HL-60/S4 (cell line): ENCODE results near the gene INPP4B.
"Not testable (repeated sequence)": the region's sequence is repeated elsewhere in the genome, so short reads cannot be mapped to it uniquely, and the experiment has no call there.

Experiments used
- in situ Hi-C: fragments of 300-500 bp; cut with MboI; formaldehyde crosslinking; loops from 2 replicates; pipeline ENCODE4 v1.14.3; 2022; ENCODE audit warnings: low sequenced_read_pairs

INPP4B gene

DNA sequence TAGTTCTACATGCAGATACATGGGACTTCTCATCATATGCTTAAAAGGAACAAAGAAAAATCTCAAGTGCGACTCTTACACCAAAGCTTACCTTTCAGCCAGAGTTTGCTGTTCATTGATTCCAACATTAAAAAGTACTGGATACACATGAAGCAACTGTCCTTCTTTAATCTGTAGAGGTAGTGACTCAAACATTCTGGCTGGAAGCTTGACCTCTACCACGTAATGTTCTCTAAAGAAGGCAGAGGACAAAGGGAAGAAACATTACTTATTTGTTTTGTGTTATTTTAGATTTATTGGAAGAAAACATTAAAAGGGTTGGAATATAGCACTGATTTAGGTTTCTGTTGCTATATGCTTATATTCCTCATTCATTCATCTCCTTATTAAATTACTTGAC, 733.6 kb downstream of the INPP4B start:
- in situ Hi-C loops, result no loop called here

DNA sequence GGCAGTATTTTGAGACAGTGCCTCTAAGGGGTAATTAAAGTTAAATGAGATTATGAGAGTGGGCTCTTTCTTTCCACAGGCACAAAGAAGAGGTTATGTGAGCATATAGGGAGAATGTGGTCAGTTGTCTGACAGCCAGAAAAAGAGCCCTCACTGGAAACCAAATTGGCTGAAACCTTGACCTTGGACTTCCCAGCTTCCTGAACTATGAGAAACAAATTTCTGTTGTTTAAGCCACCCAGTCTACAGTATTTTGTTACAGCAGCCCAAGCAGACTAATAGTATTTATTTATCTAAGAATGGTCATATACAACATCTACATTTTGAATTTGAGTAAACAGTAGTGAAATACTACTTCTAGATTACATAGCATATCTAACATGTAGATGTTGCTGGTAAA, 736.0 kb downstream of the INPP4B start:
- in situ Hi-C loops, result no loop called here

DNA sequence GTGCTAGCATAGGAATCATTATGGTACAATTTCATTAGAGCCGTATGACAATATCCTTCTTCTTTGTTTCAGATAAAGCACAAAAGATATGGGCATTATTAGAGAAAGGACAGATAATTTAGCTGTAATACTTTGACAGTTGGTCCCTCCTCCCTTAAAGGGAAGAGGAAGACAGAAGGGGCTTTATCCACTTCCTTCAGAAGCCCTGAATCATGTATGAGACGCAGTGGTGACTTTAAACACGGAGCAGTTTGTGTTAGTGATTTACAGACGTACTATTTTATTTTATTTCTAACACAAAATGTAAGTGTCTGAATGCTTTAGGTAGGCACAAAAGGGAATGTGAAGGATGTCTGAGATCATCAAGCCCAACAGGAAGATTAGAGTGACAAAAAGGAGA, 742.1 kb downstream of the INPP4B start:
- in situ Hi-C loops, result no loop called here

DNA sequence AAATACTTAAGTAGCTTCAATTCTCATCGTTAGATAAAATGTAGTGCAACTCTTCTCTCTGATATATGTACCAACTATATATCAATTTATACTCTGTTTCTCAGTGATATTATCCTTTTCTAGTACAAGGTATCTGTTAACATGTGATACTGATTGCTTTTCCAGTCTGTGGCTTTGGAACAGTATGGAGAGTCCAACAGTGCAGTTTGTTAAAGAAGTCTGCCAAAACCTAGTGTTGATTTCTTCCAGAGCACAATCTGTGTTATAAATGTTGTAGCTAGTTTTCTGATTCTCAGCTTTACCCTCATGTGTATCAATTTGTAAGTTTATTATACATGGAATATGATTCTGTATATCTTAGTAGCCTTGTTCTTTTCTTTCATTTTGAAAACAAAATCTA, 744.7 kb downstream of the INPP4B start:
- in situ Hi-C loops, result no loop called here

DNA sequence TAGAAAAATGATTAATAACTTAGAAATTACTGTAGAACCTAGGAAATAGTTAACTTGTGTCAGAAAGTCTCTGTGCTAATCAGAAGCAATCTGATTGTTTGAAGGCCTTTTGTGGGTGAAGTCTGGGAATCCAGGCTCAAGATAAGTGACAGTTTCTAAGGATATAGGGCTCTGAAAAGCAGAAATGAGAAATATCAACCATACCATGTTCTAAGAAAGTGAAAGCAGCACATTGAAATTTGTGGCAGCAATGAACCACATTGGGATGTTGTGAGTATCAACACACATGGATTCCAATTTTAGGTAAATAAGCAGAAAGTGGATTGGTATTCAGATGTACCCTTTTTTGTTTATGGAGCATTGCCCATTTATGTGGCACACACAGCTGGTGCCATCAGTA, 745.2 kb downstream of the INPP4B start:
- in situ Hi-C loops, result no loop called here

DNA sequence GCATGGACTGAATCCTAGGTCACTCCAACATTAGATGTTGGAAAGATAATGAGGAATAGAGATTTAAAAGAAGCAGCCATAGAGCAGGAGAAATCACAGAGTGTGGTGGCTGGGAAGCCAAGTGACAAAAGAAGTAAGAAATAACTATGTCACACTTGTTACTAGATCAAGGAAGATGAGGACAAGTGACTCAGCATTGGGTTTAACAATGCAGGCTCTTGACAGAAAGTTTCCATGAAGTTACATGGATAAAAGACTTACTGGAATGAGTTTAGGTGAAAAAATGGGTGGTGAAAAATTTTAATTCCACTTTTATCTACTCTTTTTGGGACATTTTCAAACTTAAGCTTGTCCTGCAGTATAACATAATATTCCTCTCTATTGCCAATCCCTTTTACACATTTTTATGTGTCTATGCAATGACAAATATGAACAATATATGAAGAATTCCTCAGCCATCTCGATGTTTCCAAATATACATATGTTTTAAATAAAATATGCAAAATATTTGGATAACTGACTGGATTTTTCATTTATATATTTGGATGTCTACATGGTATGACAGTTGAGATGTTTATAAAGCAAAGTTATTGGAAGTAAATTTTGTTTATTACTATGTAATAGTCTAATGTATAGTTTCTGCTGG, 747.1 kb downstream of the INPP4B start:
- in situ Hi-C loops, result no loop called here

DNA sequence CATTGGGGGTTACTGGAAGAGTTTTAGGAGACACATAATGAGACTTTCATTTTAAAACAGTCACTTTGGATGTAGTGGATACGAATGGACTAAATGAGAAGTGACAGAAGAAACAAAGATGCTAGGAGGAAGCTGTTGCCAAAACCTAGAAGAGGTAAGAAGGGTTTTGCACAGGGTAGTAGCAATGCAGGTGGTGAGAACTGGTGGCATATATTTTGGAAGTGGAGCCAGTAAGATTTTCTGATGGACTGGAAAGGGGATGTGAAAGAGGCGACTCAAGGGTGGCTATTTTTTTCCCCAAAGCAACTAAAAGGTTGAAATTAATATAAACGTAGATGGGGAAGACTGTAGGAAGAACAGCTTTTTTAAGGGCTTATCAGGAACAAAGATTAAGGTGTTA, 747.7 kb downstream of the INPP4B start:
- in situ Hi-C loops, result no loop called here

DNA sequence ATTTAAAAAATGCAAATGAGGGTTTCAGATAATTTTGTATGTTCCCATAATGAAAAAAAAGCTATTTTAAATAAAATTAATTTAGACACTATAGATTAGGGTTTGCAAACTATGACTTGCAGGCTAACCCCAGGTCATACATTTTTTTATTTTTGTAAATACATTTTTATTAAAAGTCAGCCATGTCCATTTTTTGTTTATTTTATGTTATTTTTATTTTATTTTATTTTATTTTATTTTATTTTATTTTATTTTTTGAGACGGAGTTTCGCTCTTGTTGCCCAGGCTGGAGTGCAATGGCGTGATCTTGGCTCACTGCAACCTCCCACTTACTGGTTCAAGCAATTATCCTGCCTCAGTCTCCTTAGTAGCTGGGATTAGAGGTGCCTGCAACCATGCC, 749.1 kb downstream of the INPP4B start:
- in situ Hi-C loops, result no loop called here

DNA sequence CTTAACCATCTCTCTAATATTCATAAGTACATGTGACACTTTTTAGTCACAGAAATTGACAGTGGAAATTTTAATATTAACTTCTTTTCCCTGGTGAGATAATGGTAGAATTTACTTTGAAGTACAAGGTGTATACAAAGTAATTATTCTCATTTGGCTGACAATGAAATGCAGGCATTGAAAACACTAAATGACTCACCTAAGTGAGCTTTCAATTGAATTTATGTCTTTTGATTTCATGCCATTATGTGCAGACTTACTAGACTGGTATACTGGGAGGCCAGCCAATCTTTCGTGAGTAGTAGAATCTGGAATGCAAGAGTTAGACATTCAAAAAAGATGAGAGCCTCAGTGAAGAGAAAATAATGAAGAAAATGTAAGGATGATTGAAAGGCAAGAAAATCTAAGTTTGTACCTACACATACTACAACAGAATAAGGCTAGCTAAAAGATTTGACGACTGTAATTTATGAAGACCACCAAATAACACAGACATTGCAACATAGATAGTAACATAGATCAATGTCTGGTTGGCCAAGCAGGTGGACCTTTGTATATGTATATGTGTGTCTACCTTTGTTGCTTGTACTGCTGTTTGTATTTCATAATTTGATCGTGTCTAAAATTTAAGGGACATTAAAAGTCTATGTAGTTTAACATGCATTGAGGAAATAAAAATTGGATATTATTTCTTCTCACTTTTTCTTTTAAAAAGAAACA, 750.1 kb downstream of the INPP4B start:
- in situ Hi-C loops, result no loop called here

DNA sequence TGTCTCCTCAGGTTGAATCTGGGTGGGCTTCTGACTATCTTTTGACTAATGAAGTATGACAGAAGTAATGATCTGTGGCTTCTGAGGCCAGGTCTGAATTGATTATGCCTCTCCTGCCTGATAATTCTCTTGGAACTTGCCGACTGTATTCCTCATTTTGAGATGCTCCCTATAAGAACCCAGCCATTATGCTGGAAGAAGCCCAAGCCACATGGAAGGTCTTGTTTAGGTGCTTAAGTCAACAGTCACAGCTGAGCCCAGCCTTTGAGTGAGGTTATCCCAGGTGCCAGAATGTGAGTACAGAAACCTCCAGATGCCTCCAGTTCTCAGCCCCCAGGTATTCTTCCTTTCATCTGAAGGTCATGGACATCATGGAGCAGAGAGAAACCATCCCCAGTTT, 753.2 kb downstream of the INPP4B start:
- in situ Hi-C loops, result no loop called here

DNA sequence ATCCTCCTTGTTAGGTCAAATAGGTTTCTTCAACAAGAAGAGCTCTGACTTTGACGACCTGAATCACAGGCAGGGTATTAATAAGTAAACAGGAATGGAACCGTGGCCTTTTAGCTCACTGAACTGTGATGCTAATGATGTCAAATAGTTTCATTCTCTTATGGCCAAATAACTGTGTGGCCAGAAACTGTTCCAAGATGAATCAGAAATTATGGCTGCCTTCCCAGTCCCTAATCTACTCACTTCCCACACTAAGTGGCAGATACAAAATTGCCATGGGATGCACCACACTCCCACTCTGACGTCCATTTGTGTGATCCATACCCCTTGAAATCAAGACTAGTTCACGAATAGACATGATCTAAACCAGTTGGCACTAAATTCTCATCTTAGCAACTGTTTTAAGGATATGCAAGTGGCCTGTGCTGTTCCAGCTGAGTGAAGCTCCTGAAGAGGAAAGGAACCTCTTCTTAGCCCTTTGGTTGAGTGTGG, 754.4 kb downstream of the INPP4B start:
- in situ Hi-C loops, result no loop called here

DNA sequence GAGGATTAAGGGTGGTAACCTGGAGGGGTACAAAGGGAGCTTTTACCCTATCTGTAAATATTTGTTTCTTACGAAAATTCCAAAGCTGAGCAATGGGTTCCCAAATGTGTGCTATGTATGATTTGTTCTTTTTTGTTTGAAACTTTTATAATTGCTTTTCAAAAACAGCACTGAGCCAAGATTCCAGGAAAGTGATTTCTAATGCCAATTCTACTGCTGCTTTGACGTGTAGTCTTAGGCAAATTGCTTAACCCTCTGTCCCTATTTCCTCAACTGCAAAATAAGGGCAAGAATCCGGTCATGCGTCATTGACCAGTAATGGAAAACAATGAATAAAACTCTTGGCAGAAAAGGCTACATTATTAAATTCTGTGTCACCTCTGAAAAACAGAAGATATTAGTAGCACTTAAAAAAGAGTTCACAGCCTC, 755.0 kb downstream of the INPP4B start:
- in situ Hi-C loops, result no loop called here

DNA sequence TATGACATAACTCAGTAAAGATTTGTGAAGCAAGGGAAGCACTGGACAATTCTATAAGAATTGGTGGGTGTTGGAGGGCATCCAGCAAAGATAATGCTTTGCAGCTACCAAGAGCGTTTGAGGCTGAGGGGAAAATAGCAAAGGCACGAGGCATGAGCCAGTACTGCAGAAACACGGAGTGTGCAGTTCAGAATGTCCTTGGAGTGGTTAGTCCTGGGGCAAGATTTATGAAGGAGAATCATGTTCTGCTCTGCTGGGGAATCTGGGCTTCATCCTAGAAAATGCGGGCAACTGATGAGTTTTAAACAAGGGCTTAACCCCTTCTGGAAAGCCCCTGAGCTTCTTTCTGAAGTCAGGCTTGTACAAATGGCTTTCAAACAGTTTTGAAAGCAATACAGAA, 757.2 kb downstream of the INPP4B start:
- in situ Hi-C loops, result no loop called here

DNA sequence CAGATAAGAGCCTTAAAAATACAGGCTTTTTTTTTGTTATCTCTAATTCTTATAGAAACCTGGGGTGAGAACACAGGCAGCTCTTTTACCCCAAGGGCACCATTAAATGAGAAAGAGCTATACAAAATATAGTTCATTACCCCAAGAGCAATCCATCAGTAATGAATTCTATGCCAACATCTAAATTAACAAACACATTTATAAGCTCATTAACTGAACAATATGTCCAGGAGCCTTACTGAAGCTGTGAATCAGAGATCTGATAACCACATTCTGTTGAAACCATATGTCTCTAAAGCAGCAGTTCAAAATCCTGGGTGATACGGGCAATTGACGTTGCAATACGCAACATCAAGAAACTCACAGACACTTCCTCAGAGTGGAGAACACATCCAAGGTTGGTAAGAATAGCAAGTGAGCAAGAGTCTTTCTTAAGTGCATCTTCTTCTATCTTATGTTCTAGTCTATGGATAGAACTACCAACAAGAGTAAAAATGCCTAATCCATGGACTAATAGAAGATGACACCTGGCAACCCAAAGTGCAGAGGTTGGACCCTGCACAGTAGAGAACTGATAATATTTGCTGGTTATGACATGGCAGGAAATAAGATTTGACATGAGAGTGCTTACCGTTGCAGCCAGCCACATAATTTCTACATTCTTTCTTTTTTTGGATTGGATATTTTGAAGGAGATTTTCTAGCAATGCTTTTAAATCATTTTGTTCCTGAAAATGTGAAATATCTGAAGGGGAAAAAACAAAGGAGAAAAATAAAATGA, 760.4 kb downstream of the INPP4B start:
- in situ Hi-C loops, result no loop called here

DNA sequence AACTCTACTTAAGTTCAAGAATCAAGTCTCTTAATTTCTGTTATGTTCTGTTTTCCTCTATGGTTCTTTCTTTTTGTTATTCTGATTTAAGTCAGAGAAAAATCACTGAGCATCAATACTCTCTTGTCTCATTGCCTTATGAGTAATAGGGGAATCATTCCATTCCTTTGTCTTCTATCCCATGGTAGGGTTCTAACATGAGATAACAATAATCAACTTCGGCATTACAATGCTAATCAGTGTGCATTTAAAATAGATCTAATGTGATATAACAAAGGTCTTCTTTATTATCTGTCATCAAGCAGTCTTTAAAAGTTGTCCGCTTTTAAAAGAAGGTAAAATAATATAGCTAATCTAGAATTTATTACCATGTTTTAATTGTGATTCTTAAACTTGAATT, 762.8 kb downstream of the INPP4B start:
- in situ Hi-C loops, result no loop called here

DNA sequence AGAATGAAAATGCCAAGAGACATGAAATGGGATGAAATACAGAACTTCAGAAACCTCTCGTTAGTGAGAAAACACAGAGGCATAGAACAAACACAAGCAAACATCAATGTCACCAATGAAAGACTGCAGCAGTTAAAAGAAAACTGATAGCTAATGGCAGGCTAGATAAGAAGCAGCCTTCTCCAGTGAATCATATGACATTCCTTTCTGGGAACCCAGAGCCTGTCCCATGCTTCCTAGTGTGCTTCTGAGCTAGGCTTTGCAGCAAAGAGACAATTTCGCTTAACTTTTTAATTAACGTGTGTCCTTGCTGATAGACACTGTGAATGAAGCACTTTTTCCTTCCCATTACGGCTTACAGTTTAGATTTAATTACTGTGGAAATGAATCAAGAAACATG, 765.1 kb downstream of the INPP4B start:
- in situ Hi-C loops, result no loop called here

DNA sequence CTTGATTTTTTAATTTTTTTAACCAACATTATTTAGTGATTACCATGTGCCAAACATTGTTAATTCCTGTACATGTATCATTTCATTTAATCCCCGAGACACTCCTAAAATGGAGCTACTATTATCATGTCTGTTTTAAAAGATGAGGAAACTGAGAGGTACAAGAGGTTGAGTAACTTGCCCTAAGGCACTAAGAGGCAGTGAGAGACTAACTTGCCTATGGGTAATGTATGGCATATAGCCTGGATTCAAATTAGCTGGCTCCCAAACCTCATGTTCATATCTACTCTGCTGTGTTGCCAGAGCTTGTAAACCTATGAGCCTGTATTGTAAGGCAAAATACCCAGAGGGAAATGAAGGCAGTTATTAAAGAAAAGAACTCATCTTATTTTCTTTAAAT, 766.1 kb downstream of the INPP4B start:
- in situ Hi-C loops, result no loop called here

DNA sequence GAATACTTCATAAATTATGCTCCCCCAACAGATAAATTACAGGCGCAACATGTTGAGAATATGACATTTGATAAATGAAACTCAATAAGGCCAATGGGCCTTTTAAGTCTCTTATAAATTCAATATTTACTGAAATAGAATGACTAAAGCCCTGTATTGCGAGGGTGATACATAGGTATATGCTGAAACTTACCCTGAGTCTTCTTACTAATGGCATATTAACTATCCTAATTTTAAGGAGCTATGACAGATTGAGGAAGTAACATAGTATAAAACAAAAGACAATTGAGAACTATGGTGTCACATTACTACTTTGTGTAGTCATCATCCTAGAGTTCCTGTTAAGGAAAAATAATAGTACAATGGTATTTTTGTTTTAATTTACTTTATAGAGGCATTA, 769.1 kb downstream of the INPP4B start:
- in situ Hi-C loops, result no loop called here

DNA sequence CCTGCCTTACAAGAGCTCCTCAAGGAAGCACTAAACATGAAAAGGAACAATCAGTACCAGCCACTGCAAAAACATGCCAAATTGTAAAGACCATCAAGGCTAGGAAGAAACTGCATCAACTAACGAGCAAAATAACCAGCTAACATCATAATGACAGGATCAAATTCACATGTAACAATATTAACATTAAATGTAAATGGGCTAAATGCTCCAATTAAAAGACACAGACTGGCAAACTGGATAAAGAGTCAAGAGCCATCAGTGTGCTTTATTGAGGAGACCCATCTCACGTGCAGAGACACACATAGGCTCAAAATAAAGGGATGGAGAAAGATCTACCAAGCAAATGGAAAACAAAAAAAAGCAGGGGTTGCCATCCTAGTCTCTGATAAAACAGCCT, 777.8 kb downstream of the INPP4B start:
- in situ Hi-C loops, result not testable (repeated sequence)

DNA sequence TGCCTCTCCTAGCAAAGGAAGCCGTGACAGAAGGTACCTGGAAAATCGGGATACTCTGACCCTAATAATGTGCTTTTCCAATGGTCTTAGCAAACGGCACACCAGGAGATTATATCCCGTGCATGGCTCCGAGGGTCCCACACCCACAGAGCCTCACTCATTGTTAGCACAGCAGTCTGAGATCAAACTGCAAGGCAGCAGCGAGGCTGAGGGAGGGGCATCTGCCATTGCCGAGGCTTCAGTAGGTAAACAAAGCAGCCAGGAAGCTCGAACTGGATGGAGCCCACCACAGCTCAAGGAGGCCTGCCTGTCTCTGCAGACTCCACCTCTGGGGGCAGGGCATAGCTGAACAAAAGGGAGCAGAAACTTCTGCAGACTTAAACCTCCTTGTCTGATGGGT, 779.5 kb downstream of the INPP4B start:
- in situ Hi-C loops, result not testable (repeated sequence)

DNA sequence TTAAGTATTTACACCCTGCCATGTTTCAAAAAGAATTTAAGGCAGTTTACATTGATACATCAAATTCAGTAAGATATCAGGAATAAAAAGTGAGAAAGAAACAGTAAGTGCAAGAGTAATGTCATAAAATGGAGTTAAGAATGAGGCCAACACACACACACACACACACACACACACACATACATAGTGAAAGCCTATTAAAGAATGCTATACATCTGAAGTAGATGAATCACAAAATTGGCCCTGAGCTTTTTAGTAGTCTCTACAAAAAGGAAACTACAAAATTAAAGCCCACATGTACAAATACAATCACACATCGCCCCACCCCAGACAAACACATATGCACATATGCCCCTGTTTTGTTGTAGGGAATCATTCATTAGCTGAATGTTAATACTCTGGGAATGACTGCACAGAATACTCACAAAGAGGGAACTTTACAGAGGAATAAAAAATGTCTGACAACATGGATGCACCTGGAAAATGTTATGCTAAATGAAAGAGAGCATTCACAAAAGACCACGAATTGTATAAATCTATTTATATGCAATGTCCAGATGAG, 780.9 kb downstream of the INPP4B start:
- in situ Hi-C loops, result no loop called here

DNA sequence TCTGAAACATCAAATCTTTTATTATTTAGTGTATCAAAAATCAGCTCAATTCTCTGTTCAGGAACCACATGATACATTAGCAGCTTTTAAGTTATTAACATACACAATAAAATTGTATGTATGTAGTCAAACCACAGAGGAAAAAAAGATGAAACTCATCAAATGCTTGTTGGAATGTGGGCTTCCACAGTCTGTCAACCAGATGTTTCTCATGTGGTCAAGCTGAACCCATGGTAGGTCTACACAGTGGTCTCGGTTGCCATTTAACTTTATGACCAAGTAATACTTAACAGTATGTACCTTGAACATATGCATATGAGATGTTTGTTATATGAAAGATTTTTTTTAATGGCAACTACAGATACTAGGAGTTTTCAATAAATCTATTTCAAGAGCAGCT, 781.9 kb downstream of the INPP4B start:
- in situ Hi-C loops, result no loop called here
